Measurements from ENCODE around the gene TSC22D2.

TSC22D2 gene

DNA sequence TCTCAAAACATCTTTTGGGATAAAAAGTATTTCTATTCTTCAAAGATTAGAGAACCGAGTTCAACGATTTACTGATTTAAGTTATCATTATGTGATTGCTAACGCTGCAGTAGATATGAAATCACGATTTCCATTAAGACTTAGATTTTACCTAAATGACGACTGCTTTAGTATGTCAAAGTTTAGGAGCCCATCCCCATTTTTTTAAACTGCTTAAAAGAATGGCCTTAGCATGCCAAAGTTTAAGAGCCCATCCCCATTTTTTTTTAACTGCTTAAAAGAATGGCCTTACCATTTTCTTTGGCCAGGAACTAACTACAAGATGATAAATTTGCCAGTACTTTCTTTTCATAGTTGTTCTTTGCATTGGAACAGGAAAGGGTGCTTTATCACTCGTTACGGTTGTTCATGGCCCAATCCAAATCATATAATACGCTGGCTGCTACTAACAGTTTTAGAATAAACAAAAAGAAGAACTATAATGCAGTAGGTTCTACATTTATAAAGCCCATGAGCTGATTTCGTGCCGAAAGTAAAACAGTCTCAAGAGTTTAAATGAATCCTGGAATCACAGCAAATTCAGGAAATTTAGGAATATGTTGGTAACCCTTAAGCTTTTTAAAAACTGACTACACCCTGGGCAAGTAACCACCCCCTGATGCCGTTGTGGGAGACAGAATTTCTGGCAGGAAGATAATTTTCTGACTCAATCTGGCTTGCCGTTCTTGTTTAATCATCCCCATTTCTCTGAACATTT, 869 bp upstream of the TSC22D2 start:
- TF ChIP-seq SNAI2 (CRISPR knock-in tag; IDR thresholded peaks at IDR 0.05) (no peak), OSR1 (CRISPR knock-in tag; IDR thresholded peaks at IDR 0.05) (no peak), ZNF565 (CRISPR knock-in tag; conservative IDR thresholded peaks at IDR 0.05; ENCODE audit: low read depth) (no peak), CSDC2 (CRISPR knock-in tag; IDR thresholded peaks at IDR 0.05) (no peak), TCF4 (CRISPR knock-in tag; IDR thresholded peaks at IDR 0.05; ENCODE audit: borderline replicate concordance) (no peak), ZC3H10 (CRISPR knock-in tag; IDR thresholded peaks at IDR 0.05) (no peak), ARNTL (CRISPR knock-in tag; IDR thresholded peaks at IDR 0.05; ENCODE audit: borderline replicate concordance, low read depth) (no peak), TSHZ2 (CRISPR knock-in tag; IDR thresholded peaks at IDR 0.05) (no peak), ESRRG (CRISPR knock-in tag; IDR thresholded peaks at IDR 0.05) (no peak), ZNF8 (CRISPR knock-in tag; IDR thresholded peaks at IDR 0.05) (no peak), POU6F1 (CRISPR knock-in tag; IDR thresholded peaks at IDR 0.05; ENCODE audit: borderline replicate concordance, low read depth) (no peak), ISL1 (CRISPR knock-in tag; IDR thresholded peaks at IDR 0.05) (no peak), CREB5 (CRISPR knock-in tag; IDR thresholded peaks at IDR 0.05; ENCODE audit: low read depth) (no peak), RARB (CRISPR knock-in tag; IDR thresholded peaks at IDR 0.05) (no peak), ZFP30 (CRISPR knock-in tag; IDR thresholded peaks at IDR 0.05) (no peak), ZNF70 (CRISPR knock-in tag; IDR thresholded peaks at IDR 0.05) (no peak), TOX (CRISPR knock-in tag; IDR thresholded peaks at IDR 0.05; ENCODE audit: borderline replicate concordance) (no peak)
- no peak for ATAC-seq

GRCh38 chr3:150407808-150408220, 284 bp upstream of the TSC22D2 start:
- no peak for TF ChIP-seq TCF4 (CRISPR knock-in tag; IDR thresholded peaks at IDR 0.05; ENCODE audit: borderline replicate concordance)
- no peak for TF ChIP-seq POU6F1 (CRISPR knock-in tag; IDR thresholded peaks at IDR 0.05; ENCODE audit: borderline replicate concordance, low read depth)
- TF ChIP-seq RARB (CRISPR knock-in tag; IDR thresholded peaks at IDR 0.05), result no peak
- no peak for TF ChIP-seq PPARA (CRISPR knock-in tag; IDR thresholded peaks at IDR 0.05; ENCODE audit: borderline replicate concordance)
- no peak for TF ChIP-seq ISL1 (CRISPR knock-in tag; IDR thresholded peaks at IDR 0.05)
- no peak for TF ChIP-seq OSR1 (CRISPR knock-in tag; IDR thresholded peaks at IDR 0.05)
- no peak for TF ChIP-seq SNAI2 (CRISPR knock-in tag; IDR thresholded peaks at IDR 0.05)
- no peak for TF ChIP-seq CREB5 (CRISPR knock-in tag; IDR thresholded peaks at IDR 0.05; ENCODE audit: low read depth)
- no peak; the same call in 2 of the 3 replicates for ATAC-seq

DNA sequence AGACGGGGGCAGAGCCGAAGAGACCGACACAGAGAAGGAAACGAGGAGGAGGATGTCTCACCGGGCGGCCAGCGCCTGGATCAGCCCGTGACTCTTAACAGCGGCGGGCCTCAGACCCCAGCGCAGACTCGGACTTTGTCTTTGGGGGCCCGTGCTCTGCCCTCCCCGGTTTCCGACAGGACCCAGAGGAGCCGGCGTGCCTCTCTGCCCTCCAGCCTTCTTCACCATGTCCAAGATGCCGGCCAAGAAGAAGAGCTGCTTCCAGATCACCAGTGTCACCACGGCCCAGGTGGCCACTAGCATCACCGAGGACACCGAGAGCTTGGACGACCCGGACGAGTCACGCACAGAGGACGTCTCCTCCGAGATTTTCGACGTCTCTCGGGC, 1.0 kb downstream of the TSC22D2 start:
- peak; percentile 40; the same call in 2 of the 3 replicates for ATAC-seq

More for the DNA sequence above, 1.0 kb downstream of the TSC22D2 start:
- TF ChIP-seq TOX (CRISPR knock-in tag; IDR thresholded peaks at IDR 0.05; ENCODE audit: borderline replicate concordance), result no peak
- no peak for TF ChIP-seq ZC3H10 (CRISPR knock-in tag; IDR thresholded peaks at IDR 0.05)
- TF ChIP-seq SNAI2 (CRISPR knock-in tag; IDR thresholded peaks at IDR 0.05), result no peak
- TF ChIP-seq ISL1 (CRISPR knock-in tag; IDR thresholded peaks at IDR 0.05), result no peak
